PC-3 (cell line): ENCODE data around the gene WDR72. TPM values are rescaled to one million over a fixed set of nuclear protein-coding genes. Genes with fewer than 3 reads are reported as not detected.

Source experiments
- ATAC-seq: fragments of 200-7000 bp; cut with Tn5 transposase; 2 replicates; pipeline ENCODE4 v1.9.1; 2020; ENCODE audit warnings: mild to moderate bottlenecking, moderate library complexity
- BruUV-seq: library from RNA; stranded (reverse); fragments of 400-500 nt; replicated peaks from 2 replicates; lab custom pipeline; 2021; lab: Mats Ljungman, UMichigan
- CTCF ChIA-PET: fragments of 300-600 bp; sonication (Branson Sonifier 250); formaldehyde crosslinking; loops from one replicate; lab custom pipeline; 2022; ENCODE audit warnings: antibody characterized with exemption; lab: Charles Lee
- POLR2A ChIA-PET: fragments of 300-600 bp; sonication (Branson Sonifier 250); formaldehyde crosslinking; loops from one replicate; lab custom pipeline; 2022; ENCODE audit warnings: antibody characterized with exemption; ENCODE audit not compliant: unreplicated experiment; lab: Charles Lee
- DNase-seq: peaks from one replicate; pipeline ENCODE4 v3.0.0-alpha.2; 2015
- H2AFZ ChIP-seq: fragments of 300-600 bp; sonication (generic); 2 replicates; pipeline ENCODE4 v1.6.0; 2016; ENCODE audit warnings: antibody characterized with exemption, low read length
- H3F3A ChIP-seq: fragments of 300-600 bp; sonication (generic); one replicate; pipeline ENCODE4 v1.6.0; 2017; ENCODE audit warnings: antibody characterized with exemption, low read length, control low read depth, mild to moderate bottlenecking; ENCODE audit not compliant: unreplicated experiment
- H3K27ac ChIP-seq: fragments of 300-600 bp; sonication (generic); 2 replicates; pipeline ENCODE4 v1.5.1; 2016; ENCODE audit warnings: mild to moderate bottlenecking, low read length
- H3K27me3 ChIP-seq: fragments of 300-600 bp; sonication (generic); 2 replicates; pipeline ENCODE4 v1.6.1; 2016; ENCODE audit warnings: low read length, mixed read lengths
- H3K36me3 ChIP-seq: fragments of 300-600 bp; sonication (generic); 2 replicates; pipeline ENCODE4 v1.6.1; 2016; ENCODE audit warnings: low read depth, mixed run types, low read length, mixed read lengths
- H3K4me1 ChIP-seq: fragments of 300-600 bp; sonication (generic); 2 replicates; pipeline ENCODE4 v1.5.1; 2016; ENCODE audit warnings: low read length; ENCODE audit not compliant: insufficient read depth
- H3K4me2 ChIP-seq: fragments of 300-600 bp; sonication (generic); 2 replicates; pipeline ENCODE4 v1.6.0; 2016; ENCODE audit warnings: low read length
- H3K4me3 ChIP-seq: fragments of 300-600 bp; sonication (generic); 2 replicates; pipeline ENCODE4 v1.5.1; 2016; ENCODE audit warnings: mild to moderate bottlenecking, low read length, mixed read lengths
- H3K79me2 ChIP-seq: fragments of 300-600 bp; sonication (generic); 2 replicates; pipeline ENCODE4 v1.6.1; 2017; ENCODE audit warnings: low read length, mixed read lengths
- H3K9ac ChIP-seq: fragments of 300-600 bp; sonication (generic); 2 replicates; pipeline ENCODE4 v1.6.0; 2016; ENCODE audit warnings: mild to moderate bottlenecking, low read length
- H3K9me2 ChIP-seq: fragments of 300-600 bp; sonication (generic); replicated peaks from 2 replicates; pipeline ENCODE4 v1.6.1; 2016; ENCODE audit warnings: mixed run types, low read length, mixed read lengths
- H3K9me3 ChIP-seq: fragments of 300-600 bp; sonication (generic); 2 replicates; pipeline ENCODE4 v1.6.1; 2016; ENCODE audit warnings: low read length, mixed read lengths
- H4K20me1 ChIP-seq: fragments of 300-600 bp; sonication (generic); 2 replicates; pipeline ENCODE4 v1.6.1; 2016; ENCODE audit warnings: low read length, mixed read lengths
- CTCF ChIP-seq: fragments of 300-600 bp; sonication (generic); conservative IDR thresholded peaks from 2 replicates; pipeline ENCODE4 v1.5.1; 2017; ENCODE audit warnings: antibody characterized with exemption, low read depth, mild to moderate bottlenecking, low read length
- EZH2 ChIP-seq: fragments of 300-600 bp; sonication (generic); IDR thresholded peaks from one replicate; pipeline ENCODE4 v1.6.1; 2017; ENCODE audit warnings: antibody characterized with exemption, mild to moderate bottlenecking, low read length; ENCODE audit not compliant: unreplicated experiment
- EZH2phosphoT487 ChIP-seq: fragments of 300-600 bp; sonication (generic); IDR thresholded peaks from 2 replicates; pipeline ENCODE4 v1.6.1; 2018; ENCODE audit warnings: mild to moderate bottlenecking, antibody characterized with exemption, low read length, borderline replicate concordance
- intact Hi-C: fragments of 100-400 bp; cut with micrococcal nuclease; formaldehyde crosslinking; loops from 2 replicates; pipeline ENCODE4 v1.9.0; 2023
- total RNA-seq: library from RNA; depleted of rRNA; stranded (reverse); fragments of >200 nt; gene quantifications from 2 replicates; pipeline ENCODE4 v1.2.3, GENCODE V29; 2014

WDR72 gene
- total RNA-seq, 1 experiment from 2014 or later, result 5.9 TPM

DNA sequence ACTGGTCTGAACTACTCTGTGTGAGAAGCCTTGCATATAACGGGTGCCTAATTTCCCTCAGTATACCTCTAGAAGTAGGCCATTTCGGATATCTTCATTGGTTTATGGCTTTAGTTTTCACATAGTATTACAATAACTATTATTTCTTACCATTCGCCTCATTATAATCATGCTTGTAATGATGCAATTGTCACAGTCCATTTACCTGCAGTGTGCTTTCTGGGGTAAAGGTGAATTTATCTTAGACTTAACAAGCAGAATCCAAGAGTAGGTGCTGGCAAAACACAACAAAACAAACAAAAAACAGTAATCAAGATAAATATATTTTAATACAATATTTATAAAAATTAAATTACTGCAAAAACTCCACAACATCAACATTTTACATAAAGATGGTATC is 246.0 kb downstream of the WDR72 start:
- DNase-seq, result no peak
- Histone ChIP-seq H3F3A (no peaks in the 10 kb centered on the region), H4K20me1 (no peaks in the 10 kb centered on the region), H3K27ac (no peak overlapping the region), H3K9me2 (no peaks in the 10 kb centered on the region), H3K4me1 (no peaks in the 10 kb centered on the region), H3K36me3 (no peaks in the 10 kb centered on the region), H3K9me3 (no peaks in the 10 kb centered on the region), H3K4me2 (no peak overlapping the region), H2AFZ (no peak overlapping the region), H3K9ac (no peak overlapping the region), H3K79me2 (no peaks in the 10 kb centered on the region), H3K27me3 (no peaks in the 10 kb centered on the region), H3K4me3 (no peak overlapping the region)
- no peak for TF ChIP-seq EZH2phosphoT487
- no peak for TF ChIP-seq CTCF
- TF ChIP-seq EZH2, result no peak
- no TSS peak for BruUV-seq
- CTCF ChIA-PET, result no interaction called here
- intact Hi-C loops, result no loop called here
- POLR2A ChIA-PET, result no interaction called here
- ATAC-seq, result no peak

DNA sequence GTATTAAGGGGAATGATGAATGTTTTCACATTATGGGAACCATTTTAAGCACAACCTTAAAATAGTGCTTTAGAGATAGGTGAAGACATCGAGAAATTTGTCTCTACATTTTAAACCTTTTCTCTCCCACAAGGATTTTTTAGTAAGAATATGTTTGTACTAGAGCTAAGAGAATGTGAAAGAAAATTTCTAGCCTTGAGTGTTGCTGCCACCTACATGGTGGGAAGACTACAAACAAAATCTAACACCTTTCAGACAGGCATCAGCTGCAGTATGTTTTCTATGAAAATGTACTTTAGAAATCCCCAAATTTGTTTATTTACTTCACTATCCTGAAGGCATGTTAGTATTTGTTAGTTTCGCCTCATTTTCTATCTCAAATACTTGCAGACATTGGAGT is 247.4 kb downstream of the WDR72 start:
- H3K9me2 ChIP-seq, result no peaks in the 10 kb centered on the region
- no peak overlapping the region for H3K4me2 ChIP-seq
- no peaks in the 10 kb centered on the region for H4K20me1 ChIP-seq
- ChIA-PET CTCF (no interaction called here), POLR2A (no interaction called here)
- H3K4me1 ChIP-seq, result no peaks in the 10 kb centered on the region
- BruUV-seq, result no TSS peak
- no peaks in the 10 kb centered on the region for H3K79me2 ChIP-seq
- no peak overlapping the region for H3K4me3 ChIP-seq
- no peak for DNase-seq
- no peak overlapping the region for H3K27ac ChIP-seq
- no peak for TF ChIP-seq EZH2
- no peak for TF ChIP-seq CTCF
- TF ChIP-seq EZH2phosphoT487, result no peak
- intact Hi-C loops, result no loop called here
- no peaks in the 10 kb centered on the region for H3K27me3 ChIP-seq
- H2AFZ ChIP-seq, result no peak overlapping the region
- no peaks in the 10 kb centered on the region for H3K9me3 ChIP-seq
- H3K36me3 ChIP-seq, result no peaks in the 10 kb centered on the region
- no peak for ATAC-seq
- no peaks in the 10 kb centered on the region for H3F3A ChIP-seq
- no peak overlapping the region for H3K9ac ChIP-seq

GRCh38 chr15:53511175-53511574 is 248.3 kb downstream of the WDR72 start:
- H3K27ac ChIP-seq, result no peak overlapping the region
- H3K9me3 ChIP-seq, result no peaks in the 10 kb centered on the region
- no peaks in the 10 kb centered on the region for H3K9me2 ChIP-seq
- no peaks in the 10 kb centered on the region for H3F3A ChIP-seq
- H3K36me3 ChIP-seq, result no peaks in the 10 kb centered on the region
- POLR2A ChIA-PET, result no interaction called here
- no peaks in the 10 kb centered on the region for H4K20me1 ChIP-seq
- H3K79me2 ChIP-seq, result no peaks in the 10 kb centered on the region
- no peak overlapping the region for H3K4me2 ChIP-seq
- intact Hi-C loops, result no loop called here
- H3K9ac ChIP-seq, result no peak overlapping the region
- H2AFZ ChIP-seq, result no peak overlapping the region
- H3K4me1 ChIP-seq, result no peaks in the 10 kb centered on the region
- CTCF ChIA-PET, result no interaction called here
- BruUV-seq, result no TSS peak
- ATAC-seq (no peak), DNase-seq (no peak)
- TF ChIP-seq EZH2 (no peak), EZH2phosphoT487 (no peak), CTCF (no peak)
- H3K4me3 ChIP-seq, result no peak overlapping the region
- H3K27me3 ChIP-seq, result no peaks in the 10 kb centered on the region
